ENCODE measurements around the gene ELANE.
"Not testable (repeated sequence)": the region's sequence is repeated elsewhere in the genome, so short reads cannot be mapped to it uniquely, and the experiment has no call there.

The ELANE gene

DNA sequence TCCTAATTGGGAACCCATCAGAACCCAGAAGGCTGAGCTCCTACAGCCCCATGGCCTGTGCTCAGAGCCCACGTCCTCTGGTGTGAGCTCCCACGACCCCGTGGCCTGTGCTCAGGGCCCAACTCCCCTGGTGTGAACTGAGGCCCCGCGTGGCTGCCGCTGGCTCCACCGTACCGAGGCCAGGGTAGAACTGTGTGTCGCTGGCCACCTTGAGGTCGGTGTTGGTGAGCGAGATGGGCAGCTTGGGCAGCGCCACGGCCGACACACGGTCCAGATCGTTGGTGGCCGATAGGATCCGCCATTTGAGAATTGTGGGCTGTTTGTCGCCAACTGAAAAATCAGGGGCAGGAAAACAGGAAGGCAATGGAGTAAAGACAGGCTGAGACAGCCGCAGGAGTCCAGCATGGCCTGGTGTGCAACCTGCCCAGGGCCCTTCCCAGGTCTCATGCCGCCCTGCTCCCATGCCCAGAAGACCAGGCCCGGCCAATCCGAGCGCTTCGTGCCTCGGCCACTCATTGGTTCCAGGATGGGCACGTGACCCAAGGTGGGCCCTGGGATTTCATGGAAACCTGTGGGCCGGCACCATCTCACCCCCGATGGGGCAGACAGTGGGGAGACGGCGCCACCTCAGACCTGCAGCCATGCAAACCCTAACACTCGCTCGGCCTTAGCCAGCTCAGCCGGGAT lies 29.4 kb downstream of the ELANE start:
- H3K4me3 Mint-ChIP-seq: no peak overlapping the region
- H3K9me3 Mint-ChIP-seq: no peaks in the 10 kb centered on the region
- H3K27me3 Mint-ChIP-seq: no peaks in the 10 kb centered on the region
- no peak overlapping the region for H3K27ac Mint-ChIP-seq
- intact Hi-C loops (cut with micrococcal nuclease): no loop called here
- H3K36me3 Mint-ChIP-seq (ENCODE audit: low read depth): peaks cover 100% of the 10 kb centered on the region
- H3K4me1 Mint-ChIP-seq (ENCODE audit: low read depth): no peaks in the 10 kb centered on the region

- intact Hi-C loops (cut with micrococcal nuclease): no loop called here
- Mint-ChIP-seq H3K4me3 (no peak overlapping the region), H3K36me3 (ENCODE audit: low read depth) (peaks cover 100% of the 10 kb centered on the region), H3K27ac (no peak overlapping the region), H3K4me1 (ENCODE audit: low read depth) (no peaks in the 10 kb centered on the region), H3K9me3 (no peaks in the 10 kb centered on the region), H3K27me3 (no peaks in the 10 kb centered on the region)
Observed at GRCh38 chr19:882871-883497, 30.9 kb downstream of the ELANE start.

DNA sequence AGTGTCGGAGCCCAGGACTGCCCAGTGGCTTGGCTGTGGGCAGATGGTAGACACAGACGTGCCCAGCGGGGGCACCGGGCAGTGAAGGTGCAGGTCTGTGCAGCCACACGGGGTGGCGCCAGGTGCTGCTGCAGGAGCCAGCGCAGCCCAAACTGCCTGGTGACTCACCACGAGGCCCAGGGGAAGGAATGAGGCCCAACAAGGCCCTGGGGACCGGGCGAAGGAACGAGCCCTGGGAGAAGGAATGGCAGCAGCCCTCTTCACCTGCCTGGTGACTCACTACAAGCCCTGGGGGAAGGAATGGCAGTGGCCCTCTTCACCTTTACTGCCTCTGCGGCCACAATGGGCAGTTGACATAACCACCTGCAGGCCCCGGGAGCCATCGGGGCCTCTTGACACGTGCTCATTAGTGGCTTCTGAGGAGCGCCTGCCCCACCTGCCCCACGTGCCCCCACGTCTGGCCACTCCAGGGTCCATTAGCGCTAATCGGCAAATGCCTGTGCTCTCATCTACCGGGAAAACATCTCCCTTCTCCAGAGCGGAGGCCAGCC lies 31.6 kb downstream of the ELANE start:
- intact Hi-C loops (cut with micrococcal nuclease): no loop called here
- peaks cover 100% of the 10 kb centered on the region for H3K36me3 Mint-ChIP-seq (ENCODE audit: low read depth)

DNA sequence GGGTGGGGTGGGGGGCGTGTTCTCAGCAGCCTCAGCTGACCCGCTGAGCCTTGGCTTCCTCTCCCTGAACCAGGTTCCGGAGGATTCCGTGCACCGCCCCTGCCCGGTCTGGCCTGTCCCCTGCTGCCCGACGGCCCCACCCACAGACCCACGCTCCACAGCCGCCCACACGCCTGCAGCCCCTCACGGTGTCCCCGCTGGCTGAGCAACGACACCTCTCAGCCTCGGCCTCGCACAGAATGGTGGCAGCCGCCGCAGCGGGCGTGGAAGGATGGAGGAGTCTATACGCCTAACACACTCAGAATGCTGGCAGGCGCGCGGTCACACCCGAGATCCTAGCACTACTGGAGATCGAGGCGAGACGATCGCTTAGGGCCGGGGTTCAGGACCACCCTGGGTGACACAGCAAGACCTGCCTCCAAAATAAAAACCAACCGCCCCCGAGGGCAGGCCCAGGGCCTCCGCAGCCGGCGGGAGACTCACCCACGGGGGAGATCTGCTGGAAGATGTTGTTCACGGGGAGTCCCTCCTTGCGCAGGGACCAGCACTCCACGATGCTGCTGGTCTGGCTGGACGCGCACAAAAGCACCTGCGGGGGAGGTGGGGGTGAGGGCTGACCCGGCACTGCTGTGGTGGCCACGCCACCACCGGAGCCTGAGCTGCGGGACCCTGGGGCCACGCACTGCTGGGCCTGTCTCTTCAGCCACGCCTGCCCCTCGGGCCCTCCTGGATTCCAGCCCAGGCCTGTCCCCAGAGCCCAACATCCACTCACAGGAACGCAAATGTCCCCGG lies 32.5 kb downstream of the ELANE start:
- Mint-ChIP-seq H3K27ac (no peak overlapping the region), H3K36me3 (ENCODE audit: low read depth) (peaks cover 100% of the 10 kb centered on the region), H3K4me1 (ENCODE audit: low read depth) (peaks cover 10% of the 10 kb centered on the region), H3K9me3 (no peaks in the 10 kb centered on the region), H3K27me3 (no peaks in the 10 kb centered on the region), H3K4me3 (no peak overlapping the region)
- intact Hi-C loops (cut with micrococcal nuclease): no loop called here

More for the DNA sequence above, 31.6 kb downstream of the ELANE start:
- Mint-ChIP-seq H3K4me3 (no peak overlapping the region), H3K9me3 (no peaks in the 10 kb centered on the region), H3K4me1 (ENCODE audit: low read depth) (peaks cover 4% of the 10 kb centered on the region), H3K27ac (no peak overlapping the region), H3K27me3 (no peaks in the 10 kb centered on the region)

- H3K9me3 Mint-ChIP-seq: no peaks in the 10 kb centered on the region
- peaks cover 100% of the 10 kb centered on the region for H3K36me3 Mint-ChIP-seq (ENCODE audit: low read depth)
- peaks cover 10% of the 10 kb centered on the region for H3K4me1 Mint-ChIP-seq (ENCODE audit: low read depth)
- no peak overlapping the region for H3K27ac Mint-ChIP-seq
- H3K4me3 Mint-ChIP-seq: no peak overlapping the region
- H3K27me3 Mint-ChIP-seq: no peaks in the 10 kb centered on the region
- intact Hi-C loops (cut with micrococcal nuclease): no loop called here
Observed at GRCh38 chr19:885536-886224, 33.6 kb downstream of the ELANE start.

- H3K9me3 Mint-ChIP-seq: no peaks in the 10 kb centered on the region
- intact Hi-C loops (cut with micrococcal nuclease): no loop called here
- no peaks in the 10 kb centered on the region for H3K27me3 Mint-ChIP-seq
- peaks cover 94% of the 10 kb centered on the region for H3K36me3 Mint-ChIP-seq (ENCODE audit: low read depth)
- H3K4me3 Mint-ChIP-seq: no peak overlapping the region
- peaks cover 20% of the 10 kb centered on the region for H3K4me1 Mint-ChIP-seq (ENCODE audit: low read depth)
- H3K27ac Mint-ChIP-seq: no peak overlapping the region
Observed at GRCh38 chr19:887072-887471, 35.0 kb downstream of the ELANE start.

DNA sequence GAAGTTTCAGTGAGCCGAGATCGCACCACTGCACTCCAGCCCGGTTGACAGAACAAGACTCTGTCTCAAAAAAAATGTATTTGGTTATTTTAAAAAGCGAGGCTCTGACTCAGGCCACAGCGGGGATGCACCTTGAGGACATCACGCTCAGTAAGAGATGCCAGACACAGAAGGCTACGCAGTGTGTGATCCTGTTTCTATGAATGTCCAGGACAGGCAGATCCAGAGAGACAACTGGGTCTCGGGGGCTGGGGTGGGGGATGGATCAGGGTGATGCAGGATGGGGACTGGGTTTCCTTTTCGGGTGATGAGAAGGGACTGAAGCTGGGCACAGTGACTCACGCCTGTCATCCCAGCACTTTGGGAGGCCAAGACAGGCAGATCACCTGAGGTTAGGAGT lies 35.5 kb downstream of the ELANE start:
- peaks cover 24% of the 10 kb centered on the region for H3K4me1 Mint-ChIP-seq (ENCODE audit: low read depth)
- intact Hi-C loops (cut with micrococcal nuclease): no loop called here
- no peaks in the 10 kb centered on the region for H3K9me3 Mint-ChIP-seq
- H3K27ac Mint-ChIP-seq: no peak overlapping the region
- H3K27me3 Mint-ChIP-seq: no peaks in the 10 kb centered on the region
- no peak overlapping the region for H3K4me3 Mint-ChIP-seq
- H3K36me3 Mint-ChIP-seq (ENCODE audit: low read depth): peaks cover 89% of the 10 kb centered on the region

- Mint-ChIP-seq H3K27ac (no peak overlapping the region), H3K4me3 (no peak overlapping the region), H3K4me1 (ENCODE audit: low read depth) (peaks cover 24% of the 10 kb centered on the region), H3K27me3 (no peaks in the 10 kb centered on the region), H3K9me3 (no peaks in the 10 kb centered on the region), H3K36me3 (ENCODE audit: low read depth) (peaks cover 83% of the 10 kb centered on the region)
- intact Hi-C loops (cut with micrococcal nuclease): no loop called here
Observed at GRCh38 chr19:888581-889385, 36.7 kb downstream of the ELANE start.

- Mint-ChIP-seq H3K4me3 (no peak overlapping the region), H3K4me1 (ENCODE audit: low read depth) (peaks cover 24% of the 10 kb centered on the region), H3K36me3 (ENCODE audit: low read depth) (peaks cover 73% of the 10 kb centered on the region), H3K9me3 (no peaks in the 10 kb centered on the region), H3K27me3 (no peaks in the 10 kb centered on the region), H3K27ac (no peak overlapping the region)
- intact Hi-C loops (cut with micrococcal nuclease): no loop called here
Observed at GRCh38 chr19:889662-890295, 37.7 kb downstream of the ELANE start.

DNA sequence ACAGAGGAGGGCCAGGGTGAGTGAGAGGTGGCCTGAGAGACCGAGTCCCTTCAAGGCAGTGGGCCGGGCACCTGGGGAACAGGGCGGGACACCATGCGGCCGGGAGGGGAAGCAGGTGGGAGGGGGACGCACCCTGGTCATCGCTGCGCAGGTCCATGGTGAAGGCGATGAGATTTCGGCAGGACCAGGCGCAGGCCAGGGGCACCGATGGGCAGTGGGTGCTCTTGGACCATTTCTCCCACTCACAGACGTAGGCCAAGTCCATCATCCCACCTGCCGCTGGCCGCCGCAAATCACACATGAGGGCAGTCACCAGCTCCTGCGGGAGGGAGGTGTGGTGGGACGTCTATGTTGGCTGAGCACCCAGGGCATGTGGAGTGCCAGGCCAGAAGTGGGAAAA lies 38.7 kb downstream of the ELANE start:
- Mint-ChIP-seq H3K27ac (peak overlapping the region; percentile 79), H3K4me1 (ENCODE audit: low read depth) (peaks cover 29% of the 10 kb centered on the region), H3K4me3 (peak overlapping the region; percentile 69), H3K36me3 (ENCODE audit: low read depth) (peaks cover 62% of the 10 kb centered on the region), H3K9me3 (no peaks in the 10 kb centered on the region), H3K27me3 (no peaks in the 10 kb centered on the region)
- intact Hi-C loops (cut with micrococcal nuclease): no loop called here

DNA sequence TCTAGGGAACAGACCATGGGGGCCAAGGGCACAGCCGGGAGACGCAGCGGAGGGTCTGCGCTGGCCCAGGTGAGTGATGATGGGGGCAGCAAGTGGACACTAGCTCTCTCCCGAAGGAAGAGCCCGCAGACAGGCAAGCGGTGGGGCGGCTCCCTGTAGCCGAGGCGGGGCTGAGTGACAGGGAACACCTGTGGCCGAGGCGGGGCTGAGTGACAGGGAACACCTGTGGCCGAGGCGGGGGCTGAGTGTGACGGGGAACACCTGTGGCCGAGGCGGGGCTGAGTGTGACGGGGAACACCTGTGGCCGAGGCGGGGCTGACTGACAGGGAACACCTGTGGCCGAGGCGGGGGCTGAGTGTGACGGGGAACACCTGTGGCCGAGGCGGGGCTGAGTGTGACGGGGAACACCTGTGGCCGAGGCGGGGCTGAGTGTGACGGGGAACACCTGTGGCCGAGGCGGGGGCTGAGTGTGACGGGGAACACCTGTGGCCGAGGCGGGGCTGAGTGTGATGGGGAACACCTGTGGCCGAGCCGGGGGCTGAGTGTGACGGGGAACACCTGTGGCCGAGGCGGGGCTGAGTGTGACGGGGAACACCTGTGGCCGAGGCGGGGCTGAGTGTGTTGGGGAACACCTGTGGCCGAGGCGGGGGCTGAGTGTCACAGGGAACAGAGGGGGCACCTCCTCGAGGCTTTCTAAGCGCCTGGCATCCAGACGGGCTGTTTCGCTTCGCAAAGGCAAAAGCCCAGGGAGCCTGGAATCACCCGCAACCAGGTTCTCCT lies 39.5 kb downstream of the ELANE start:
- not testable (repeated sequence) for H3K9me3 Mint-ChIP-seq
- peak overlapping the region; percentile 85 for H3K4me3 Mint-ChIP-seq

GRCh38 chr19:892243-892893 lies 40.3 kb downstream of the ELANE start:
- no peaks in the 10 kb centered on the region for H3K27me3 Mint-ChIP-seq
- H3K4me1 Mint-ChIP-seq (ENCODE audit: low read depth): peaks cover 29% of the 10 kb centered on the region
- H3K36me3 Mint-ChIP-seq (ENCODE audit: low read depth): peaks cover 62% of the 10 kb centered on the region
- H3K4me3 Mint-ChIP-seq: peak overlapping the region; percentile 85
- intact Hi-C loops (cut with micrococcal nuclease): no loop called here
- no peaks in the 10 kb centered on the region for H3K9me3 Mint-ChIP-seq
- peak overlapping the region; percentile 98 for H3K27ac Mint-ChIP-seq

More for the DNA sequence above, 39.5 kb downstream of the ELANE start:
- H3K27me3 Mint-ChIP-seq; intact Hi-C loops (cut with micrococcal nuclease): not testable (repeated sequence)
- Mint-ChIP-seq H3K36me3 (ENCODE audit: low read depth) (peaks cover 62% of the 10 kb centered on the region), H3K27ac (peak overlapping the region; percentile 98), H3K4me1 (ENCODE audit: low read depth) (peaks cover 29% of the 10 kb centered on the region)
